Measurements from ENCODE around the gene RELCH. TPM values are rescaled to one million over a fixed set of nuclear protein-coding genes. Genes with fewer than 3 reads are reported as not detected.
A peak's percentile ranks its signal among the peaks of the same experiment; 100 is the strongest.

Gene RELCH
- total RNA-seq, 1 donor from 2014 or later: 22.4 TPM

- TF ChIP-seq CTCF (conservative IDR thresholded peaks at IDR 0.05): no peak
- peaks cover 3% of the 10 kb centered on the region for H3K9me3 Mint-ChIP-seq
- no peak overlapping the region for H3K27ac Mint-ChIP-seq (ENCODE audit: unreplicated experiment)
- peaks cover 26% of the 10 kb centered on the region for H3K36me3 Mint-ChIP-seq (ENCODE audit: low read depth)
- DNase-seq (ENCODE audit: low read depth, low spot score): no peak
- H3K4me1 Mint-ChIP-seq: peaks cover 47% of the 10 kb centered on the region
- no peaks in the 10 kb centered on the region for H3K27me3 Mint-ChIP-seq (ENCODE audit: low read depth)
- H3K4me3 Mint-ChIP-seq: peak overlapping the region; percentile 95
Measured at GRCh38 chr18:62189208-62189607, 2.2 kb downstream of the RELCH start.

DNA sequence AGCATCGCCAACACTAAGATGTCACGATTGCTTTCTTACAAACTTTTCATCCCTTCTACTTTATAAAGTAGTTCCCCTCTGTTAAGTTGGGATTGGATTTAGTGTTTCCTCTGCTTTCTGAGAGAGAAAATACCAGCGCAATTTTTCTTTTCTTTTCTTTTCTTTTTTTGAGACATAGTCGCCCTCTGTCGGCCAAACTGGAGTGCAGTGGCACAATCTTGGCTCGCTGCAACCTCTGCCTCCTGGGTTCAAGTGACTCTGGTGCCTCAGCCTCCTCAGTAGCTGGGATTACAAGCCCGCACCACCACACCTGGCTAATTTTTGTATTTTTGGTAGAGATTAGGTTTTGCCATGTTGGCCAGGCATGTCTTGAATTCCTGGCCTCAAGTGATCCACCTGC lies 9.0 kb downstream of the RELCH start:
- peak; percentile 34 for TF ChIP-seq CTCF (conservative IDR thresholded peaks at IDR 0.05)
- no peak for DNase-seq (ENCODE audit: low read depth, low spot score)
- Mint-ChIP-seq H3K9me3 (peaks cover 3% of the 10 kb centered on the region), H3K27me3 (ENCODE audit: low read depth) (no peaks in the 10 kb centered on the region), H3K36me3 (ENCODE audit: low read depth) (peaks cover 23% of the 10 kb centered on the region), H3K4me1 (no peaks in the 10 kb centered on the region), H3K4me3 (no peak overlapping the region), H3K27ac (ENCODE audit: unreplicated experiment) (no peak overlapping the region)

DNA sequence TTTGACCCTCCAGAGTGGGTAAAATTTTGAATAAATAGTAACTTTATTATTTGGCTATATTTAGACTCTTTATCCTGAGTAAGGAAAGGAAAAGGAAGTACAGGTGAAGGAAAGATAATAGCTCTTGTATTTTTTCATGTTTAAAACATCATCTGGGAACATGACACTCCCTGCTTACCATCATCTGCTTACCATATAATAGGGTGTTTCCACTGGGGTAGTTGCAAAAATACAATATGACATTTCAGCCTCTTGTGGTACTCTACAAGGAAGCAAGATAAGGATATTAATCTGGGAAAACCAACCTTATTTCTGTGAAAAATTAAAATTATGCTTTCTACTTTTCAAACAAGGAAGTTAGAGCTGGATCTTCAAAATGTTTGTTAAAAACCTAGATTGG lies 9.9 kb downstream of the RELCH start:
- Mint-ChIP-seq H3K4me3 (no peak overlapping the region), H3K27ac (ENCODE audit: unreplicated experiment) (no peak overlapping the region), H3K36me3 (ENCODE audit: low read depth) (peaks cover 16% of the 10 kb centered on the region), H3K9me3 (peaks cover 1% of the 10 kb centered on the region), H3K4me1 (no peaks in the 10 kb centered on the region), H3K27me3 (ENCODE audit: low read depth) (no peaks in the 10 kb centered on the region)
- no peak for TF ChIP-seq CTCF (conservative IDR thresholded peaks at IDR 0.05)
- no peak for DNase-seq (ENCODE audit: low read depth, low spot score)

DNA sequence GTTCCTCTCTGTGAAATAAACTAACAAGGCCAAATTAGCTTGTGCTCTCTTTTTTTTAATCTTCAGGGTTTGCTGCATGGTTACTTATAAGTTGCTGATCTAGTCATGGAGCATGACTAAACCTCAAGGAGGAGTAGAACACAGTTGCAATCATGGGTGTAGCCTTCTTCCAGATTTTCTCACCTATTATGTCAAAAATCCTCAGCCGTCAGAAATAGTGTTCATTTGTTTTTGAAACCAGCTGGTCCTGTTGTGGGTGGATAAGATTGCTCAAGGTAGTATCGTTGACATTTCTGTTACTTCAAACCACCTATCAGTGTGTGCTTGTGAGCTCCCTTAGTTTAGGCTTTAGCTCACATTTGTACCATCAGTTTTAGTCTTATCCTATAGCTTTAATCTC lies 11.2 kb downstream of the RELCH start:
- no peaks in the 10 kb centered on the region for H3K27me3 Mint-ChIP-seq (ENCODE audit: low read depth)
- no peak for DNase-seq (ENCODE audit: low read depth, low spot score)
- TF ChIP-seq CTCF (conservative IDR thresholded peaks at IDR 0.05): no peak
- H3K36me3 Mint-ChIP-seq (ENCODE audit: low read depth): peaks cover 3% of the 10 kb centered on the region
- H3K27ac Mint-ChIP-seq (ENCODE audit: unreplicated experiment): no peak overlapping the region
- no peaks in the 10 kb centered on the region for H3K4me1 Mint-ChIP-seq
- H3K9me3 Mint-ChIP-seq: no peaks in the 10 kb centered on the region
- no peak overlapping the region for H3K4me3 Mint-ChIP-seq

GRCh38 chr18:62199629-62200028 lies 12.6 kb downstream of the RELCH start:
- H3K9me3 Mint-ChIP-seq: no peaks in the 10 kb centered on the region
- no peak for TF ChIP-seq CTCF (conservative IDR thresholded peaks at IDR 0.05)
- no peaks in the 10 kb centered on the region for H3K36me3 Mint-ChIP-seq (ENCODE audit: low read depth)
- no peaks in the 10 kb centered on the region for H3K27me3 Mint-ChIP-seq (ENCODE audit: low read depth)
- H3K27ac Mint-ChIP-seq (ENCODE audit: unreplicated experiment): no peak overlapping the region
- H3K4me1 Mint-ChIP-seq: no peaks in the 10 kb centered on the region
- H3K4me3 Mint-ChIP-seq: no peak overlapping the region
- DNase-seq (ENCODE audit: low read depth, low spot score): no peak

Measured in neural crest cell (in vitro differentiated cells).